A549 (cell line): ENCODE results near the gene OR9A2. TPM values are rescaled to one million over a fixed set of nuclear protein-coding genes. Genes with fewer than 3 reads are reported as not detected.

ENCODE experiments used
- ATAC-seq, 2 experiments: fragments of 200-7000 bp in 1 of 2; fragments of >200 bp in 1 of 2; cut with Nextera tagmentation in 1 of 2; cut with Tn5 transposase in 1 of 2; 3 replicates each; pipeline versions ENCODE4 v1.8.0 to v1.9.1; 2018 to 2020; ENCODE audit warnings: mild to moderate bottlenecking in 1 of 2, moderate library complexity in 1 of 2
- CTCF ChIA-PET: fragments of 300-600 bp; sonication (Branson Sonifier 250); formaldehyde crosslinking; extraction: SDS; loops from one replicate; lab custom pipeline; 2021; ENCODE audit warnings: antibody characterized with exemption, inconsistent platforms; lab: Yijun Ruan, JAX
- POLR2A ChIA-PET: fragments of 350-600 bp; formaldehyde crosslinking; extraction: SDS; loops from one replicate; lab custom pipeline; 2021; ENCODE audit warnings: antibody characterized with exemption, inconsistent platforms; lab: Yijun Ruan, JAX
- DNase-seq, 2 experiments: peaks; one replicate each; pipeline versions ENCODE4 v3.0.0 to v3.0.0-alpha.2; 2011 to 2016; ENCODE audit warnings: low read depth in 1 of 2, low spot score in 1 of 2
- FAIRE-seq: peaks from 2 replicates; lab custom pipeline; 2011; peaks lifted over from hg19 to GRCh38; lab: Jason Lieb, UNC
- H3K27ac ChIP-seq, 2 experiments: fragments of >200 bp; sonication (Bioruptor Twin); formaldehyde crosslinking; 3 replicates each; pipeline ENCODE4 v1.5.1; 2016 to 2017
- H3K4me1 ChIP-seq: fragments of >200 bp; sonication (Bioruptor Twin); formaldehyde crosslinking; 3 replicates; pipeline ENCODE4 v1.6.1; 2016
- H3K4me2 ChIP-seq: fragments of >200 bp; sonication (Bioruptor Twin); formaldehyde crosslinking; 3 replicates; pipeline ENCODE4 v1.6.1; 2016
- H3K4me3 ChIP-seq: fragments of >200 bp; sonication (Bioruptor Twin); formaldehyde crosslinking; 3 replicates; pipeline ENCODE4 v1.5.1; 2016
- H3K9me3 ChIP-seq: fragments of >200 bp; sonication (Bioruptor Twin); formaldehyde crosslinking; 3 replicates; pipeline ENCODE4 v1.6.1; 2016
- CBX2 ChIP-seq: fragments of 200-600 bp; sonication (generic); IDR thresholded peaks from 2 replicates; pipeline ENCODE4 v1.6.1; 2016; ENCODE audit warnings: low read depth, mild to moderate bottlenecking, borderline replicate concordance
- EHF ChIP-seq: fragments of 250-450 bp; sonication (Bioruptor Pico); IDR thresholded peaks from 2 replicates; pipeline ENCODE4 v1.5.0; 2020; ENCODE audit warnings: mild to moderate bottlenecking
- FOXS1 ChIP-seq: fragments of 250-450 bp; sonication (Bioruptor Pico); IDR thresholded peaks from 2 replicates; pipeline ENCODE4 v1.5.0; 2020; ENCODE audit warnings: mild to moderate bottlenecking, moderate library complexity
- HEYL ChIP-seq: fragments of 250-450 bp; sonication (Bioruptor Pico); IDR thresholded peaks from 2 replicates; pipeline ENCODE4 v1.8.0; 2021; ENCODE audit warnings: mild to moderate bottlenecking, moderate library complexity
- KDM1A ChIP-seq: fragments of 200-600 bp; sonication (generic); IDR thresholded peaks from 2 replicates; pipeline ENCODE4 v1.6.1; 2016; ENCODE audit warnings: low read depth, mild to moderate bottlenecking
- MAFK ChIP-seq: fragments of 450-650 bp; IDR thresholded peaks from 2 replicates; pipeline ENCODE4 v1.6.1; 2014; ENCODE audit not compliant: partially characterized antibody
- MYC ChIP-seq: IDR thresholded peaks from 2 replicates; pipeline ENCODE4 v1.6.1; 2012; ENCODE audit warnings: mild to moderate bottlenecking, inconsistent platforms, low read length, improper control_type of control experiment, borderline replicate concordance
- NFE2L2 ChIP-seq: fragments of 150-350 bp; conservative IDR thresholded peaks from 2 replicates; pipeline ENCODE4 v1.6.1; 2014; ENCODE audit warnings: low read length
- NPAS2 ChIP-seq: fragments of 250-450 bp; sonication (Bioruptor Pico); IDR thresholded peaks from 2 replicates; pipeline ENCODE4 v1.8.0; 2022; ENCODE audit warnings: mild to moderate bottlenecking, moderate library complexity, borderline replicate concordance
- NR3C1 ChIP-seq: fragments of >200 bp; sonication (Bioruptor Twin); formaldehyde crosslinking; IDR thresholded peaks from 3 replicates; pipeline ENCODE4 v1.6.1; 2017
- SREBF2 ChIP-seq: fragments of 450-650 bp; IDR thresholded peaks from 2 replicates; pipeline ENCODE4 v1.6.1; 2014; ENCODE audit warnings: mild to moderate bottlenecking, moderate library complexity
- TP53 ChIP-seq: fragments of 250-450 bp; sonication (Bioruptor Pico); IDR thresholded peaks from 2 replicates; pipeline ENCODE4 v1.5.0; 2021; ENCODE audit warnings: mild to moderate bottlenecking, moderate library complexity
- ZFP36 ChIP-seq: fragments of 450-650 bp; IDR thresholded peaks from 2 replicates; pipeline ENCODE4 v1.6.1; 2014; ENCODE audit warnings: borderline replicate concordance; ENCODE audit not compliant: partially characterized antibody
- ZNF302 ChIP-seq: fragments of 250-450 bp; sonication (Bioruptor Pico); IDR thresholded peaks from 2 replicates; pipeline ENCODE4 v1.9.0; 2021; ENCODE audit warnings: inconsistent platforms, mild to moderate bottlenecking, moderate library complexity
- WGBS: methylation state at CpG from one replicate; pipeline ENCODE4 v1.1.6; 2017; ENCODE audit errors: missing lambda C conversion rate; 5-methylcytosine and 5-hydroxymethylcytosine counted together
- polyA plus RNA-seq, 4 experiments: library from polyadenylated mRNA; depleted of rRNA in 3 of 4; stranded (reverse); fragments of >200 nt; fragmentation: RNase III in 1 of 4; extraction: RNeasy Plus Mini Kit Qiagen cat#74134 plus additional on column Dnase treatment in 1 of 4; gene quantifications; 2 replicates in 3 of 4; 3 replicates in 1 of 4; pipeline ENCODE4 v1.2.3, GENCODE V29; 2011 to 2017
- TF ChIP-seq, protein P1 (sequence below): IDR thresholded peaks from 2 replicates; pipeline ENCODE4 v1.6.1; 2012
- TF ChIP-seq, protein P2 (sequence below): fragments of 450-650 bp; IDR thresholded peaks from 2 replicates; pipeline ENCODE4 v1.6.1; 2014; ENCODE audit warnings: antibody characterized with exemption

OR9A2 gene
- polyA plus RNA-seq, 2 of the 4 experiments (the other 2 are of a cell fraction): not detected

DNA sequence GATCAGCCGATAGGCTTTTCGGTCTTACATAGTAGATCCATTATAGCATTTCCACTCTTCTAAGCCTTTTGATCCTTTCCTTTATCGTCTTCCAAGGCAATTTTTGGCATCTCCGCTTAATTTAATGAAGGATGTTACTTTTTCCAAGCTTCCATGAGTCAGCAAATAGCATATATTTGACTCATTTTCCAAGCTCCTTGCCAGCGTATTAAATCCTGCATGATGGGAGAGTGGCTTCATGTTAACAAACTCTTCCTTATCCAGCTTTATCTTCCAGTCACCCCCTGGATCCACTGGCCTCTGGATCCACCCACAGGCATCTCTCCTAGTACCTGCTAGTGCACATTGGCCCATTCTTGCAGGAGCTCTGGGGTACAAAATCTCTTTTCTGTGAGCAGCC, 13.0 kb downstream of the OR9A2 start:
- 45% methylated on average over 5 of the region's 5 CpGs for WGBS
- Histone ChIP-seq H3K9me3 (no peaks in the 10 kb centered on the region), H3K27ac (peak overlapping the region in 1 of 2 experiments; percentile 43; a peak in 2 of 6 replicates), H3K4me1 (peaks cover 13% of the 10 kb centered on the region; the same call in 2 of the 3 replicates), H3K4me2 (peak overlapping the region; percentile 37; the same call in 2 of the 3 replicates), H3K4me3 (no peak overlapping the region)
- ATAC-seq: no peak
- no peak for TF ChIP-seq NR3C1
- TF ChIP-seq MAFK: peak; percentile 88
- 0 out of 2 replicates have a peak, but pooled peaks have one; percentile 13 for TF ChIP-seq NFE2L2
- peak in 1 of 2 experiments; percentile 7 for DNase-seq
- no peak for FAIRE-seq
- POLR2A ChIA-PET: no interaction called here
- CTCF ChIA-PET: interaction anchor here (0.7 to 8.7 kb wide), 2 partner anchors 12 to 202 kb away, joined by 3 to 62 read pairs; no protein-coding TSS in a partner anchor

DNA sequence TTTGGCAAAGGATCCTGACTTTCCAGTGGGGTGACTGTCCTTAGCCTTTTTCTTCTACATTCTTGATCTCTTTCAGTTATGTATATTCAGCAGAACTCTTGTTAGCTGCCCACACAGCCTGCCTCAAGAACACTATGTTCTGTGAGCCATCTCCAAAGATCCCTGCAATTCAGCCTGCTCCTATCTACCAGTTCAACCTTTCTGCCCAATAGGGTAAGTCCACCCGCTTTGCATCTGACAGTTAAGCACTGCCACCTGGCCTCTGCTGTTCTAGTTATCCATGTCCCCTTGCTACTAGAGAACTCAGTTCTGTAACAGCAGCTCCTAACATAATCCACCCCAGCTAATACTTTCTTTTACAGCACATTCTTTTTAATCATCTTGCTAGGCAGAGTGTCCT, 13.5 kb downstream of the OR9A2 start:
- 85% methylated on average over 1 of the region's 1 CpG for WGBS

DNA sequence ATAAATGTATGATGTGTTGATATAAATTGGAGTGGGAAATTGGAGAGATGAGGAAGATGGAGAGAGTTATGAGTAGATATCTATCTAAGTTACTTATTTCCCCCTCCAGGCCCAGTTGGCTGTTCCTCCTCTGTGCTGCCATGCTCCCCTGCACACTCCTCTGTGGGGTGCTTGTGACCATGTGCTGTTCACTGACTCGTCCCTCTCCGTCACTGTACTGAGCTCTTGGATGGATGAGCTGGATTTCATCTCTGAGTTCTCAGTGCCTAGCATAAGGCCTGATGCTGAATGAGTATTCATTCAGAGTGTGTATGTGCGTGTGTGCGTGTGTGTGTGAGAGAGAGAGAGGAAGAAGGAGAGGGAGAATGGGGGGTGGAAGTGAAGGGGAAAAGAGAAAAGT, 14.5 kb downstream of the OR9A2 start:
- Histone ChIP-seq H3K9me3 (no peaks in the 10 kb centered on the region), H3K4me3 (no peak overlapping the region)
- ATAC-seq: no peak
- FAIRE-seq: no peak
- no peak for DNase-seq
- TF ChIP-seq KDM1A (no peak), MYC (no peak)
- TF ChIP-seq, all 56 proteins: peak for 0
- Histone ChIP-seq H3K27ac (no peak overlapping the region; a peak in 1 of 6 replicates), H3K4me1 (peaks cover 13% of the 10 kb centered on the region; the same call in 2 of the 3 replicates), H3K4me2 (no peak overlapping the region)
- 86% methylated on average over 4 of the region's 4 CpGs for WGBS
- ChIA-PET POLR2A (no interaction called here), CTCF (interaction anchor here (2.0 to 8.7 kb wide), 2 partner anchors 9 to 204 kb away, joined by 9 to 62 read pairs; no protein-coding TSS in a partner anchor)

More for the DNA sequence above, 13.5 kb downstream of the OR9A2 start:
- peak overlapping the region in 1 of 2 experiments; percentile 26; a peak in 2 of 6 replicates for H3K27ac ChIP-seq
- no peak for TF ChIP-seq FOXS1
- no peak for TF ChIP-seq SREBF2
- TF ChIP-seq EHF: no peak
- no peak for TF ChIP-seq HEYL
- TF ChIP-seq MAFK: no peak
- TF ChIP-seq, protein P1, sequence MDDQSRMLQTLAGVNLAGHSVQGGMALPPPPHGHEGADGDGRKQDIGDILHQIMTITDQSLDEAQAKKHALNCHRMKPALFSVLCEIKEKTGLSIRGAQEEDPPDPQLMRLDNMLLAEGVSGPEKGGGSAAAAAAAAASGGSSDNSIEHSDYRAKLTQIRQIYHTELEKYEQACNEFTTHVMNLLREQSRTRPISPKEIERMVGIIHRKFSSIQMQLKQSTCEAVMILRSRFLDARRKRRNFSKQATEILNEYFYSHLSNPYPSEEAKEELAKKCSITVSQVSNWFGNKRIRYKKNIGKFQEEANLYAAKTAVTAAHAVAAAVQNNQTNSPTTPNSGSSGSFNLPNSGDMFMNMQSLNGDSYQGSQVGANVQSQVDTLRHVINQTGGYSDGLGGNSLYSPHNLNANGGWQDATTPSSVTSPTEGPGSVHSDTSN: no peak
- no peak for TF ChIP-seq ZNF302
- TF ChIP-seq NFE2L2: no peak
- no peak for TF ChIP-seq TP53 (CRISPR knock-in tag)
- no peak for TF ChIP-seq ZFP36
- POLR2A ChIA-PET: no interaction called here
- ATAC-seq (no peak), DNase-seq (no peak), FAIRE-seq (no peak)
- peaks cover 13% of the 10 kb centered on the region; the same call in 2 of the 3 replicates for H3K4me1 ChIP-seq
- CTCF ChIA-PET: interaction anchor here (8.7 kb wide), 1 partner anchor 202 kb away, joined by 62 read pairs; no protein-coding TSS in a partner anchor
- H3K4me3 ChIP-seq: no peak overlapping the region
- H3K9me3 ChIP-seq: no peaks in the 10 kb centered on the region
- peak overlapping the region; percentile 37; the same call in 2 of the 3 replicates for H3K4me2 ChIP-seq

DNA sequence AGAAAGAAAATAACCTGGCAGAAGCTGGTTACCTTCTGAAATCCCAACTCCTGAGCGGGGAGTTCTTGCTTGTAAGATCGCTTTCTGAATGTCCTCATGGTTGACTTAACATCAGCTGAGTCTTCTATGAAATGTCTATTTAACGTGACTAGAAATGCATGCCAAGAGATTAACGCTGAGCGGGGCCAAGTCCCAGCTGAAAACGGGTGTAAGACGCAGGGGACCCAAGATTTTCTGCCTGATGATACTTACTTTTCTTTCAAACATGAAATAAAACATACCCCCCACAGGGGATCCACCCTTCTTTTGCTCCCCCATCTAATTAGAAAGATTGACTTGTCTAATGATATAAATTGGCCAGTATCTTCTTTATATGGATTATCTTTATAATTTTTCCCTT, 14.9 kb downstream of the OR9A2 start:
- peaks cover 13% of the 10 kb centered on the region; the same call in 2 of the 3 replicates for H3K4me1 ChIP-seq
- WGBS: 77% methylated on average over 7 of the region's 7 CpGs
- TF ChIP-seq SREBF2 (no peak), ZNF302 (no peak), NR3C1 (no peak), CBX2 (no peak), MYC (no peak), NPAS2 (CRISPR knock-in tag) (no peak)
- TF ChIP-seq, protein P2, sequence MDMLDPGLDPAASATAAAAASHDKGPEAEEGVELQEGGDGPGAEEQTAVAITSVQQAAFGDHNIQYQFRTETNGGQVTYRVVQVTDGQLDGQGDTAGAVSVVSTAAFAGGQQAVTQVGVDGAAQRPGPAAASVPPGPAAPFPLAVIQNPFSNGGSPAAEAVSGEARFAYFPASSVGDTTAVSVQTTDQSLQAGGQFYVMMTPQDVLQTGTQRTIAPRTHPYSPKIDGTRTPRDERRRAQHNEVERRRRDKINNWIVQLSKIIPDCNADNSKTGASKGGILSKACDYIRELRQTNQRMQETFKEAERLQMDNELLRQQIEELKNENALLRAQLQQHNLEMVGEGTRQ: no peak
- TF ChIP-seq, all 56 proteins: peak for 0
- Histone ChIP-seq H3K9me3 (no peaks in the 10 kb centered on the region), H3K4me3 (no peak overlapping the region), H3K27ac (no peak overlapping the region), H3K4me2 (no peak overlapping the region)
- ChIA-PET CTCF (interaction anchor here (2.0 to 8.7 kb wide), 2 partner anchors 9 to 204 kb away, joined by 9 to 62 read pairs; no protein-coding TSS in a partner anchor), POLR2A (no interaction called here)
- no peak for FAIRE-seq
- DNase-seq: no peak
- ATAC-seq: no peak
